SH-SY5Y (cell line): Measurements from ENCODE around the gene UXS1.

Experiments used
- GATA2 ChIP-seq: IDR thresholded peaks from 2 replicates; pipeline ENCODE4 v1.6.1; 2011; ENCODE audit warnings: mild to moderate bottlenecking, low read depth, low read length
- GATA3 ChIP-seq: IDR thresholded peaks from 2 replicates; pipeline ENCODE4 v1.6.1; 2011; ENCODE audit warnings: low read depth, mild to moderate bottlenecking, low read length, moderate library complexity

- no peak for TF ChIP-seq GATA2
- no peak for TF ChIP-seq GATA3
Observed at GRCh38 chr2:106126705-106127281, 67.3 kb downstream of the UXS1 start.
